Measurements from ENCODE around the gene JUNB. TPM values are rescaled to one million over a fixed set of nuclear protein-coding genes. Genes with fewer than 3 reads are reported as not detected.

JUNB gene
- total and polyA plus RNA-seq, 10 donors, result 57.5 to 363 (median 169) TPM

DNA sequence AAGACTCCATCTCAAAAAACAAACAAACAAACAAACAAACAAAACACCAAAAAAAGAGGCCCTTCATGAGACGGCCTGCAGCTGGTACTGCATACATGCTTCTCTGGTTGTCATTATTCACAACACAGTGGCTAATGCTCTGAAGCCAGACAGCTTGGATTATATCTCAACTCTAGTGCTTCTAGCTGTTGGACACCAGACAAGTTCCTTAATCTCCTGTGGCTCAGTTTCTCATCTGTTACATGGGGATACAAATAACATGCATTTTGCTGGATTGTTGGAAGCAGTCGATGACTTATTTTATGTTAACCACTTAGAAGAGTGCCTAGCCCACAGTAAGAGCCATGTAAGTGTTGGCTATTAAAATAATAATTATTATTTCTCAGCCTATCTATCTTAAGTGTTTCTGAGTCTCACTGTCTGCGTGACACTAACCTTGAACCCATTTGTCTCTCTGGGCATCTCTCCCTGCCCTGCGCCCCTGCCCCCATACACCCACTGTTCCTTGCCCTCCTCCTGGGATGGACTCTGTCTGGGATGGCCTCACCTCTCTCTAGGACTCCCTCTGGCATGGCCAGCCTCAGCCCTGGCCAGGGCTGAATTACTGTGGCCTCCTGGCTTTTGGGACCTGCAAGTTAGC is 3.1 kb upstream of the JUNB start:
- Histone ChIP-seq H3K9me3 (no peaks in the 10 kb centered on the region), H3K4me1 (peaks cover 52 to 81% (median 72%) of the 10 kb centered on the region in 6 donors), H3K36me3 (no peaks in the 10 kb centered on the region), H3K4me3 (peak overlapping the region; percentile 72 to 96 (median 88)), H3K27ac (peak overlapping the region; percentile 97 to 100 (median 100)), H3K27me3 (replicated peaks in 1 of 7) (peaks cover 0 to 5% (median 0%) of the 10 kb centered on the region in 7 donors)
- intact Hi-C loops (cut with DNase I; ENCODE audit: low total_unique reads), result no loop called here
- WGBS, 5 donors, result 40 to 65% (median 60%) methylated on average over 4 of the region's 4 CpGs
- TF ChIP-seq POLR2A (IDR thresholded peaks at IDR 0.05), result no peak
- TF ChIP-seq, protein P1, sequence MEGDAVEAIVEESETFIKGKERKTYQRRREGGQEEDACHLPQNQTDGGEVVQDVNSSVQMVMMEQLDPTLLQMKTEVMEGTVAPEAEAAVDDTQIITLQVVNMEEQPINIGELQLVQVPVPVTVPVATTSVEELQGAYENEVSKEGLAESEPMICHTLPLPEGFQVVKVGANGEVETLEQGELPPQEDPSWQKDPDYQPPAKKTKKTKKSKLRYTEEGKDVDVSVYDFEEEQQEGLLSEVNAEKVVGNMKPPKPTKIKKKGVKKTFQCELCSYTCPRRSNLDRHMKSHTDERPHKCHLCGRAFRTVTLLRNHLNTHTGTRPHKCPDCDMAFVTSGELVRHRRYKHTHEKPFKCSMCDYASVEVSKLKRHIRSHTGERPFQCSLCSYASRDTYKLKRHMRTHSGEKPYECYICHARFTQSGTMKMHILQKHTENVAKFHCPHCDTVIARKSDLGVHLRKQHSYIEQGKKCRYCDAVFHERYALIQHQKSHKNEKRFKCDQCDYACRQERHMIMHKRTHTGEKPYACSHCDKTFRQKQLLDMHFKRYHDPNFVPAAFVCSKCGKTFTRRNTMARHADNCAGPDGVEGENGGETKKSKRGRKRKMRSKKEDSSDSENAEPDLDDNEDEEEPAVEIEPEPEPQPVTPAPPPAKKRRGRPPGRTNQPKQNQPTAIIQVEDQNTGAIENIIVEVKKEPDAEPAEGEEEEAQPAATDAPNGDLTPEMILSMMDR (IDR thresholded peaks at IDR 0.05 in 8 of 11, conservative IDR thresholded peaks at IDR 0.05 in 3 of 11), result no peak
- no peak for DNase-seq

DNA sequence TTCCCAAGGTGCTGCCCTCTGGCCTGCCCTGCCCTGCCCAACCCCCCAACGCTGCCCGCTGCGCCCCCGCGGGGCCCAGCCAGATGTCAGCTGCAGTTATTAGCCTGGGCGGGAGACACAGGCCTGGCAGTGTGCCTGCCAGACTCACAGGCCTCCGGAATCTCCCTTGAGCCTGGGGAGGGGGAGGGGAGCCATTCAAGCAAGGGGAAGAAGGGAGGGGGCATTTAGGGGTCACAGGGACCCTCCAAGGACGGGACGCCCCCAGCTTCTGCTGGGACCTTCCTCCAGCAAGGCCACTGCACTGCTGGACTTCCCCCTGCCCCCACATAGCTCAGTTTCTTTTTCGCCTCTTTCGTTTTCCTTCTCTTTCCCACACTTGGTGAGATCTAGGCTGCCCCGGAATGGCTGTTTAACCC is 2.6 kb upstream of the JUNB start:
- whole genome bisulfite sequencing, 5 donors, result 0 to 5% (median 2%) methylated on average over 8 to 12 of the region's 12 CpGs
- peak overlapping the region; percentile 72 to 96 (median 88) for H3K4me3 ChIP-seq
- H3K4me1 ChIP-seq, result peaks cover 47 to 77% (median 67%) of the 10 kb centered on the region in 6 donors
- no peaks in the 10 kb centered on the region for H3K9me3 ChIP-seq
- DNase-seq, result peak; percentile 92
- intact Hi-C loops (cut with DNase I; ENCODE audit: low total_unique reads), result no loop called here
- TF ChIP-seq, protein P1 (IDR thresholded peaks at IDR 0.05 in 8 of 11, conservative IDR thresholded peaks at IDR 0.05 in 3 of 11), result no peak
- peak; percentile 59 to 80 (median 73) for TF ChIP-seq POLR2AphosphoS5 (IDR thresholded peaks at IDR 0.05)
- peak overlapping the region; percentile 97 to 100 (median 100) for H3K27ac ChIP-seq
- peaks cover 0 to 5% (median 0%) of the 10 kb centered on the region in 7 donors for H3K27me3 ChIP-seq (replicated peaks in 1 of 7)
- H3K36me3 ChIP-seq, result no peaks in the 10 kb centered on the region

DNA sequence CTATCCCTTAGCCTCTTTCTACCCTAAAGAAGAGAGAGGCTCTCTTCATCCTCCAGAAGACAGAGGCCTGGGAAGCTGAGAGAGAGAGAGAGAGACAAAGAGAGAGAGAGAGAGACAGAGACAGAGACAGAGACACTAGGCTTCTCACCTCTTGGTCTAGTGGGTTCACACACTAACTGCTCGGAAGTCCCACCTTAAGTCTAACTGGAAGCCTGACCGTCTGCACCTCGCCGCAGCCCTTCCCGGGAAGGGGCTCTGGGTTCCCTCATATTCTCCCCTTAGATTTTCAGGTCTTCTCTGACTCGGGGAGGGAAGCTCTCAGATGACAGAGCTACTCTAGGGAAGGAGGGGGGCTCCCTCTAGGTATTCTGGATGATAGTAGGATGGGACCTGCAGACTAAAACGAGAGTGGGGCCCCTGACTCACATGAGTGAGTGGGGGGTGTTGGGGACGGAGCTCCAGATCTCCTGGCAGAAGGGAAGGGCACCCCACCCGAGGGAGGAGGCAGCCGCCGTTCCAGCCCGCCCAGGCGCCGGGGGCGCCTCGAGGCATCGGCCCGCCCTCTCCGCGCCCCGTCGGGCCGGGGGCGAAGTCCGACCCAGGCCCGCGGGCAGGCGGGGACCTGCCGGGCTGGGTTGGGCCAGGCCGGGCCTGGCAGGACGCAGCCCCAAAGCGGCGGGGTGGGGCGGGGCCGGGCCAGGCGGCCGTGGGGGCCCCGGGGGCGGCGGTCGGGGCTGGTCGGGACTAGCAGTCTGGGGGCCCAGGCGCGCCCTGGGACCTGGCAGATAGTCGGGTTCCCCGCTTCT is 2.0 kb upstream of the JUNB start:
- H3K36me3 ChIP-seq, result no peaks in the 10 kb centered on the region
- no peak for TF ChIP-seq POLR2A (IDR thresholded peaks at IDR 0.05)
- TF ChIP-seq POLR2AphosphoS5 (IDR thresholded peaks at IDR 0.05), result no peak
- TF ChIP-seq, protein P1 (IDR thresholded peaks at IDR 0.05 in 8 of 11, conservative IDR thresholded peaks at IDR 0.05 in 3 of 11), result no peak
- H3K4me3 ChIP-seq, result peak overlapping the region; percentile 72 to 96 (median 88)
- intact Hi-C loops (cut with DNase I; ENCODE audit: low total_unique reads), result no loop called here
- peaks cover 41 to 77% (median 67%) of the 10 kb centered on the region in 6 donors for H3K4me1 ChIP-seq
- no peak for DNase-seq
- H3K9me3 ChIP-seq, result no peaks in the 10 kb centered on the region
- peak overlapping the region; percentile 97 to 100 (median 100) for H3K27ac ChIP-seq
- H3K27me3 ChIP-seq (replicated peaks in 1 of 7), result peaks cover 0 to 5% (median 0%) of the 10 kb centered on the region in 7 donors
- 1 to 5% (median 1%) methylated on average over 24 to 46 of the region's 46 CpGs for WGBS, 5 donors
